SK-N-SH (cell line): ENCODE results near the gene ROR2. TPM values are rescaled to one million over a fixed set of nuclear protein-coding genes. Genes with fewer than 3 reads are reported as not detected.

Experiments
- CTCF ChIA-PET: fragments of 300-600, 350-600 bp; formaldehyde crosslinking; extraction: SDS; loops from one replicate; lab custom pipeline; 2021; lab: Yijun Ruan, JAX
- POLR2A ChIA-PET: fragments of 350-600 bp; sonication (Branson Sonifier 250); formaldehyde crosslinking; extraction: SDS; loops from one replicate; lab custom pipeline; 2020; ENCODE audit warnings: antibody characterized with exemption, inconsistent platforms; lab: Yijun Ruan, JAX
- DNase-seq: peaks from one replicate; pipeline ENCODE4 v3.0.0; 2012
- H2AFZ ChIP-seq: fragments of 200-600 bp; sonication (generic); 2 replicates; pipeline ENCODE4 v1.8.1; 2016; ENCODE audit warnings: antibody characterized with exemption, mild to moderate bottlenecking, low read depth
- H3F3A ChIP-seq: fragments of 200-600 bp; sonication (generic); replicated peaks from 2 replicates; pipeline ENCODE3; 2016; ENCODE audit warnings: antibody characterized with exemption, mild to moderate bottlenecking; ENCODE audit not compliant: insufficient read depth
- H3K27ac ChIP-seq, 2 experiments: fragments of 200-500 bp in 1 of 2; fragments of 200-600 bp in 1 of 2; sonication (Bioruptor generic) in 1 of 2; sonication (generic), shearing (Covaris generic) in 1 of 2; 2 replicates each; pipeline versions ENCODE4 v1.5.1 to v1.6.1; 2014 to 2016; ENCODE audit warnings: low read depth in 2 of 2, inconsistent platforms in 1 of 2, low read length in 1 of 2, mild to moderate bottlenecking in 1 of 2, mixed read lengths in 1 of 2
- H3K27me3 ChIP-seq: fragments of 200-600 bp; sonication (generic), shearing (Covaris generic); 2 replicates; pipeline ENCODE4 v1.6.1; 2016; ENCODE audit warnings: mixed run types; ENCODE audit not compliant: insufficient read depth
- H3K36me3 ChIP-seq, 2 experiments: fragments of 200-500 bp in 1 of 2; fragments of 200-600 bp in 1 of 2; sonication (Bioruptor generic) in 1 of 2; sonication (generic) in 1 of 2; replicated peaks in 1 of 2; 2 replicates each; pipeline versions ENCODE3 to v1.5.1; 2014 to 2016; ENCODE audit warnings: low read length in 1 of 2, mild to moderate bottlenecking in 1 of 2; ENCODE audit not compliant: insufficient read depth in 2 of 2, control insufficient read depth in 1 of 2
- H3K4me1 ChIP-seq, 2 experiments: fragments of 200-500 bp in 1 of 2; fragments of 200-600 bp in 1 of 2; sonication (Bioruptor generic) in 1 of 2; sonication (generic), shearing (Covaris generic) in 1 of 2; 2 replicates each; pipeline versions ENCODE4 v1.5.1 to v1.6.1; 2014 to 2016; ENCODE audit warnings: low read depth in 1 of 2, low read length in 1 of 2, mixed run types in 1 of 2; ENCODE audit not compliant: insufficient read depth in 2 of 2, control insufficient read depth in 1 of 2
- H3K4me2 ChIP-seq: fragments of 200-600 bp; sonication (generic), shearing (Covaris generic); 2 replicates; pipeline ENCODE4 v1.6.1; 2017; ENCODE audit warnings: mixed run types
- H3K4me3 ChIP-seq, 2 experiments: fragments of 200-500 bp in 1 of 2; fragments of 200-600 bp in 1 of 2; sonication (Bioruptor generic) in 1 of 2; sonication (generic), shearing (Covaris generic) in 1 of 2; 2 replicates each; pipeline versions ENCODE4 v1.5.1 to v1.8.1; 2014 to 2016; ENCODE audit warnings: low read depth in 2 of 2, inconsistent platforms in 1 of 2, low read length in 1 of 2, mild to moderate bottlenecking in 1 of 2, mixed read lengths in 1 of 2, moderate library complexity in 1 of 2
- H3K79me2 ChIP-seq: fragments of 200-600 bp; sonication (generic); 2 replicates; pipeline ENCODE4 v1.8.1; 2017; ENCODE audit warnings: mild to moderate bottlenecking; ENCODE audit not compliant: insufficient read depth
- H3K9ac ChIP-seq: fragments of 200-600 bp; sonication (generic); 2 replicates; pipeline ENCODE4 v1.6.1; 2017; ENCODE audit warnings: mixed run types
- H3K9me2 ChIP-seq: fragments of 200-600 bp; sonication (generic); 2 replicates; pipeline ENCODE4 v1.6.1; 2017; ENCODE audit warnings: mixed run types
- H3K9me3 ChIP-seq: fragments of 200-600 bp; sonication (generic); 2 replicates; pipeline ENCODE4 v1.6.1; 2017; ENCODE audit warnings: mixed run types, mild to moderate bottlenecking, moderate library complexity
- H4K20me1 ChIP-seq: fragments of 200-600 bp; sonication (generic); 2 replicates; pipeline ENCODE4 v1.6.1; 2017; ENCODE audit warnings: mild to moderate bottlenecking, mixed run types; ENCODE audit not compliant: insufficient read depth
- EZH2phosphoT487 ChIP-seq: fragments of 200-600 bp; sonication (generic); IDR thresholded peaks from 2 replicates; pipeline ENCODE4 v1.6.1; 2017; ENCODE audit warnings: low read depth, mixed run types, mild to moderate bottlenecking, antibody characterized with exemption, moderate library complexity, borderline replicate concordance
- GABPA ChIP-seq: IDR thresholded peaks from 2 replicates; pipeline ENCODE4 v1.4.0; 2012; ENCODE audit warnings: low read depth, mild to moderate bottlenecking
- GATA2 ChIP-seq: sonication (generic); formaldehyde crosslinking; IDR thresholded peaks from 2 replicates; pipeline ENCODE4 v1.5.0; 2020; ENCODE audit warnings: mild to moderate bottlenecking, missing genetic modification reagents
- IRF3 ChIP-seq: fragments of 150-350 bp; IDR thresholded peaks from 2 replicates; pipeline ENCODE4 v1.6.1; 2016; ENCODE audit warnings: mild to moderate bottlenecking, low read depth, low read length
- MEF2A ChIP-seq: IDR thresholded peaks from 2 replicates; pipeline ENCODE4 v1.4.0; 2012; ENCODE audit warnings: low read depth, borderline replicate concordance
- MXI1 ChIP-seq: IDR thresholded peaks from 2 replicates; pipeline ENCODE4 v1.6.1; 2012; ENCODE audit warnings: mild to moderate bottlenecking, low read depth, low read length, improper control_type of control experiment
- NFIC ChIP-seq: IDR thresholded peaks from 2 replicates; pipeline ENCODE4 v1.4.0; 2012; ENCODE audit warnings: borderline replicate concordance
- NRF1 ChIP-seq: IDR thresholded peaks from 2 replicates; pipeline ENCODE4 v1.6.1; 2012; ENCODE audit warnings: low read depth, mild to moderate bottlenecking, low read length
- POLR2AphosphoS5 ChIP-seq: IDR thresholded peaks from 2 replicates; pipeline ENCODE4 v1.6.1; 2012; ENCODE audit warnings: low read depth, low read length
- REST ChIP-seq: IDR thresholded peaks from 2 replicates; pipeline ENCODE4 v1.6.1; 2012; ENCODE audit warnings: mild to moderate bottlenecking, low read depth, low read length, moderate library complexity
- RFX5 ChIP-seq: IDR thresholded peaks from 2 replicates; pipeline ENCODE4 v1.6.1; 2012; ENCODE audit warnings: mild to moderate bottlenecking, improper control_type of control experiment, low read length
- RXRA ChIP-seq: IDR thresholded peaks from 2 replicates; pipeline ENCODE4 v1.4.0; 2012; ENCODE audit warnings: low read depth, mild to moderate bottlenecking, borderline replicate concordance
- SMC3 ChIP-seq: IDR thresholded peaks from 2 replicates; pipeline ENCODE4 v1.6.1; 2012; ENCODE audit warnings: low read depth, low read length, improper control_type of control experiment
- TCF12 ChIP-seq: IDR thresholded peaks from 2 replicates; pipeline ENCODE4 v1.4.0; 2012
- TEAD4 ChIP-seq: IDR thresholded peaks from 2 replicates; pipeline ENCODE4 v1.4.0; 2012; ENCODE audit warnings: mild to moderate bottlenecking, borderline replicate concordance; ENCODE audit not compliant: insufficient read depth
- USF2 ChIP-seq: fragments of 150-350 bp; IDR thresholded peaks from 2 replicates; pipeline ENCODE4 v1.6.1; 2017; ENCODE audit warnings: antibody characterized with exemption, low read length, low read depth, borderline replicate concordance
- YY1 ChIP-seq: IDR thresholded peaks from 2 replicates; pipeline ENCODE4 v1.4.0; 2012; ENCODE audit warnings: low read depth, mild to moderate bottlenecking
- WGBS: methylation state at CpG from one replicate; pipeline ENCODE4 v1.1.6; 2017; ENCODE audit warnings: low lambda C conversion rate; 5-methylcytosine and 5-hydroxymethylcytosine counted together
- polyA plus RNA-seq, 3 experiments: library from polyadenylated mRNA; depleted of rRNA; stranded (reverse); fragments of >200 nt; gene quantifications; 2 replicates each; pipeline ENCODE4 v1.2.3, GENCODE V29; 2012
- TF ChIP-seq, protein P1 (sequence below): IDR thresholded peaks from 2 replicates; pipeline ENCODE4 v1.4.0; 2012; ENCODE audit warnings: low read depth, borderline replicate concordance
- TF ChIP-seq, protein P2 (sequence below): IDR thresholded peaks from 2 replicates; pipeline ENCODE4 v1.4.0; 2012; ENCODE audit warnings: low read depth, borderline replicate concordance
- TF ChIP-seq, protein P3 (sequence below): IDR thresholded peaks from 2 replicates; pipeline ENCODE4; 2012

Gene ROR2
- polyA plus RNA-seq, 1 of the 3 experiments (the other 2 are of a cell fraction), result 0.43 TPM

DNA sequence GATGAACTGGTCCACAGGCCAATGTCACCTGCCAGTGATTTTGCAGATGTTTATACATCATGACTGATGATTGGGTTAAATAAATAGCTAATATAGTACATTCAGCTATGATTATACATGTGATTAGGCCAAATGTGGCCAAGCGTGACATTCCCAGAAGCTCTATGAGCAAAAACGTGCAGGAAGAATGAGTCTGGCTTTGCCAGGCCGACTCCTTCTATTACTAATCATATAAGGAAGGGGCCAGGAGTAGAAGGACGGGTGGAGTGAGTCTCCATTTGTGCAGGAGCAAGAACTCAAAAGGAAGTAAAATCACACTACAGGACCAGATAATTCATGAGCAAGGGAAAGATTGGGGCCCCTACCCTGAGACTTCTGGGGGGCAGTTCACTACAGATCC, 178.2 kb downstream of the ROR2 start:
- peaks cover 32% of the 10 kb centered on the region; the same call in 1 of the 2 replicates for H3K27me3 ChIP-seq

More for the DNA sequence above, 178.2 kb downstream of the ROR2 start:
- DNase-seq, result no peak
- ChIA-PET POLR2A (interaction anchor here (0.6 to 0.7 kb wide), 2 partner anchors 24 to 180 kb away, joined by 3 read pairs; no protein-coding TSS in a partner anchor), CTCF (interaction anchor here (0.8 to 30.4 kb wide), 14 partner anchors 10 to 198 kb away, joined by 3 to 495 read pairs (median 5); partner anchors contain the start of gene ROR2)
- no peaks in the 10 kb centered on the region for H3K36me3 ChIP-seq
- H3K79me2 ChIP-seq, result no peaks in the 10 kb centered on the region
- no peaks in the 10 kb centered on the region for H3F3A ChIP-seq
- TF ChIP-seq, protein P1, sequence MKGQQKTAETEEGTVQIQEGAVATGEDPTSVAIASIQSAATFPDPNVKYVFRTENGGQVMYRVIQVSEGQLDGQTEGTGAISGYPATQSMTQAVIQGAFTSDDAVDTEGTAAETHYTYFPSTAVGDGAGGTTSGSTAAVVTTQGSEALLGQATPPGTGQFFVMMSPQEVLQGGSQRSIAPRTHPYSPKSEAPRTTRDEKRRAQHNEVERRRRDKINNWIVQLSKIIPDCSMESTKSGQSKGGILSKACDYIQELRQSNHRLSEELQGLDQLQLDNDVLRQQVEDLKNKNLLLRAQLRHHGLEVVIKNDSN, result no peak
- no peak for TF ChIP-seq GATA2
- TF ChIP-seq GABPA, result no peak
- no peak for TF ChIP-seq RXRA
- no peak for TF ChIP-seq REST
- no peak for TF ChIP-seq TCF12
- no peak for TF ChIP-seq MEF2A
- no peak for TF ChIP-seq USF2
- TF ChIP-seq RFX5, result no peak
- TF ChIP-seq SMC3, result no peak
- no peak for TF ChIP-seq IRF3
- TF ChIP-seq POLR2AphosphoS5, result no peak
- no peak for TF ChIP-seq TEAD4
- TF ChIP-seq EZH2phosphoT487, result no peak
- TF ChIP-seq NFIC, result no peak
- no peak for TF ChIP-seq NRF1
- TF ChIP-seq YY1, result no peak
- TF ChIP-seq, protein P2, sequence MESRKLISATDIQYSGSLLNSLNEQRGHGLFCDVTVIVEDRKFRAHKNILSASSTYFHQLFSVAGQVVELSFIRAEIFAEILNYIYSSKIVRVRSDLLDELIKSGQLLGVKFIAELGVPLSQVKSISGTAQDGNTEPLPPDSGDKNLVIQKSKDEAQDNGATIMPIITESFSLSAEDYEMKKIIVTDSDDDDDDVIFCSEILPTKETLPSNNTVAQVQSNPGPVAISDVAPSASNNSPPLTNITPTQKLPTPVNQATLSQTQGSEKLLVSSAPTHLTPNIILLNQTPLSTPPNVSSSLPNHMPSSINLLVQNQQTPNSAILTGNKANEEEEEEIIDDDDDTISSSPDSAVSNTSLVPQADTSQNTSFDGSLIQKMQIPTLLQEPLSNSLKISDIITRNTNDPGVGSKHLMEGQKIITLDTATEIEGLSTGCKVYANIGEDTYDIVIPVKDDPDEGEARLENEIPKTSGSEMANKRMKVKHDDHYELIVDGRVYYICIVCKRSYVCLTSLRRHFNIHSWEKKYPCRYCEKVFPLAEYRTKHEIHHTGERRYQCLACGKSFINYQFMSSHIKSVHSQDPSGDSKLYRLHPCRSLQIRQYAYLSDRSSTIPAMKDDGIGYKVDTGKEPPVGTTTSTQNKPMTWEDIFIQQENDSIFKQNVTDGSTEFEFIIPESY, result no peak
- TF ChIP-seq, protein P3, sequence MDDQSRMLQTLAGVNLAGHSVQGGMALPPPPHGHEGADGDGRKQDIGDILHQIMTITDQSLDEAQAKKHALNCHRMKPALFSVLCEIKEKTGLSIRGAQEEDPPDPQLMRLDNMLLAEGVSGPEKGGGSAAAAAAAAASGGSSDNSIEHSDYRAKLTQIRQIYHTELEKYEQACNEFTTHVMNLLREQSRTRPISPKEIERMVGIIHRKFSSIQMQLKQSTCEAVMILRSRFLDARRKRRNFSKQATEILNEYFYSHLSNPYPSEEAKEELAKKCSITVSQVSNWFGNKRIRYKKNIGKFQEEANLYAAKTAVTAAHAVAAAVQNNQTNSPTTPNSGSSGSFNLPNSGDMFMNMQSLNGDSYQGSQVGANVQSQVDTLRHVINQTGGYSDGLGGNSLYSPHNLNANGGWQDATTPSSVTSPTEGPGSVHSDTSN, result no peak
- TF ChIP-seq MXI1, result no peak
- H3K9me2 ChIP-seq, result no peaks in the 10 kb centered on the region
- H3K4me2 ChIP-seq, result no peak overlapping the region
- peaks cover 0 to 37% of the 10 kb centered on the region in 2 experiments; a peak in 1 of 4 replicates for H3K4me1 ChIP-seq
- H4K20me1 ChIP-seq, result no peaks in the 10 kb centered on the region
- H3K9me3 ChIP-seq, result no peaks in the 10 kb centered on the region
- WGBS, result 46% methylated on average over 4 of the region's 4 CpGs
- H3K4me3 ChIP-seq, result no peak overlapping the region
- no peak overlapping the region for H3K9ac ChIP-seq
- no peak overlapping the region for H2AFZ ChIP-seq
- no peak overlapping the region for H3K27ac ChIP-seq
